Measurements from ENCODE around the gene TNFSF9. TPM values are rescaled to one million over a fixed set of nuclear protein-coding genes. Genes with fewer than 3 reads are reported as not detected.

The TNFSF9 gene
- total RNA-seq, 1 donor from 2014 or later: 6.9 TPM

- H3K27me3 Mint-ChIP-seq (ENCODE audit: low read depth): peaks cover 27% of the 10 kb centered on the region
- peak overlapping the region; percentile 85 for H3K4me3 Mint-ChIP-seq (ENCODE audit: low read depth)
- H3K27ac Mint-ChIP-seq: peak overlapping the region; percentile 35
- H3K9me3 Mint-ChIP-seq: no peaks in the 10 kb centered on the region
- intact Hi-C loops (cut with micrococcal nuclease): loop anchor here (2.0 to 5.0 kb wide), 2 partner anchors 13 to 62 kb away; partner anchors contain the start of gene CD70
- DNase-seq (ENCODE audit: low spot score): no peak
- H3K4me1 Mint-ChIP-seq (ENCODE audit: low read depth): peaks cover 23% of the 10 kb centered on the region
- no peaks in the 10 kb centered on the region for H3K36me3 Mint-ChIP-seq (ENCODE audit: low read depth)
Measured at GRCh38 chr19:6529937-6530385, 865 bp upstream of the TNFSF9 start.

GRCh38 chr19:6531163-6531955, 533 bp downstream of the TNFSF9 start:
- DNase-seq (ENCODE audit: low spot score): no peak
- intact Hi-C loops (cut with micrococcal nuclease): loop anchor here (2.0 to 5.0 kb wide), 2 partner anchors 15 to 61 kb away; partner anchors contain the start of gene CD70
- H3K9me3 Mint-ChIP-seq: peaks cover 6% of the 10 kb centered on the region
- H3K27ac Mint-ChIP-seq: no peak overlapping the region
- H3K27me3 Mint-ChIP-seq (ENCODE audit: low read depth): peaks cover 27% of the 10 kb centered on the region
- H3K4me1 Mint-ChIP-seq (ENCODE audit: low read depth): peaks cover 31% of the 10 kb centered on the region
- peak overlapping the region; percentile 70 for H3K4me3 Mint-ChIP-seq (ENCODE audit: low read depth)
- H3K36me3 Mint-ChIP-seq (ENCODE audit: low read depth): peaks cover 11% of the 10 kb centered on the region

GRCh38 chr19:6531956-6532243, 1.1 kb downstream of the TNFSF9 start:
- Mint-ChIP-seq H3K36me3 (ENCODE audit: low read depth) (peaks cover 11% of the 10 kb centered on the region), H3K4me3 (ENCODE audit: low read depth) (peak overlapping the region; percentile 70), H3K27me3 (ENCODE audit: low read depth) (peaks cover 27% of the 10 kb centered on the region), H3K4me1 (ENCODE audit: low read depth) (peaks cover 36% of the 10 kb centered on the region), H3K27ac (peak overlapping the region; percentile 12), H3K9me3 (peaks cover 6% of the 10 kb centered on the region)
- no peak for DNase-seq (ENCODE audit: low spot score)
- intact Hi-C loops (cut with micrococcal nuclease): loop anchor here (2.0 to 5.0 kb wide), 2 partner anchors 15 to 60 kb away; partner anchors contain the start of gene CD70

GRCh38 chr19:6532244-6532999, 1.6 kb downstream of the TNFSF9 start:
- peaks cover 27% of the 10 kb centered on the region for H3K27me3 Mint-ChIP-seq (ENCODE audit: low read depth)
- no peak for DNase-seq (ENCODE audit: low spot score)
- H3K27ac Mint-ChIP-seq: peak overlapping the region; percentile 14
- intact Hi-C loops (cut with micrococcal nuclease): loop anchor here (5.0 kb wide), 1 partner anchor 60 kb away; the partner anchor contains the start of gene CD70
- H3K9me3 Mint-ChIP-seq: peaks cover 6% of the 10 kb centered on the region
- H3K4me3 Mint-ChIP-seq (ENCODE audit: low read depth): peak overlapping the region; percentile 70
- peaks cover 39% of the 10 kb centered on the region for H3K4me1 Mint-ChIP-seq (ENCODE audit: low read depth)
- peaks cover 15% of the 10 kb centered on the region for H3K36me3 Mint-ChIP-seq (ENCODE audit: low read depth)

GRCh38 chr19:6533000-6533328, 2.1 kb downstream of the TNFSF9 start:
- Mint-ChIP-seq H3K9me3 (peaks cover 6% of the 10 kb centered on the region), H3K27ac (no peak overlapping the region), H3K4me1 (ENCODE audit: low read depth) (peaks cover 40% of the 10 kb centered on the region), H3K27me3 (ENCODE audit: low read depth) (peaks cover 24% of the 10 kb centered on the region), H3K36me3 (ENCODE audit: low read depth) (peaks cover 15% of the 10 kb centered on the region), H3K4me3 (ENCODE audit: low read depth) (peak overlapping the region; percentile 70)
- intact Hi-C loops (cut with micrococcal nuclease): loop anchor here (5.0 kb wide), 1 partner anchor 59 kb away; the partner anchor contains the start of gene CD70
- no peak for DNase-seq (ENCODE audit: low spot score)

GRCh38 chr19:6533746-6534418, 3.1 kb downstream of the TNFSF9 start:
- Mint-ChIP-seq H3K4me3 (ENCODE audit: low read depth) (no peak overlapping the region), H3K27ac (no peak overlapping the region), H3K27me3 (ENCODE audit: low read depth) (peaks cover 24% of the 10 kb centered on the region), H3K4me1 (ENCODE audit: low read depth) (peaks cover 40% of the 10 kb centered on the region), H3K9me3 (peaks cover 6% of the 10 kb centered on the region), H3K36me3 (ENCODE audit: low read depth) (peaks cover 15% of the 10 kb centered on the region)
- DNase-seq (ENCODE audit: low spot score): no peak
- intact Hi-C loops (cut with micrococcal nuclease): loop anchor here (5.0 kb wide), 1 partner anchor 58 kb away; the partner anchor contains the start of gene CD70

- H3K4me3 Mint-ChIP-seq (ENCODE audit: low read depth): no peak overlapping the region
- peaks cover 15% of the 10 kb centered on the region for H3K36me3 Mint-ChIP-seq (ENCODE audit: low read depth)
- no peak for DNase-seq (ENCODE audit: low spot score)
- H3K4me1 Mint-ChIP-seq (ENCODE audit: low read depth): peaks cover 37% of the 10 kb centered on the region
- peaks cover 20% of the 10 kb centered on the region for H3K27me3 Mint-ChIP-seq (ENCODE audit: low read depth)
- intact Hi-C loops (cut with micrococcal nuclease): loop anchor here (5.0 kb wide), 1 partner anchor 58 kb away; the partner anchor contains the start of gene CD70
- H3K9me3 Mint-ChIP-seq: peaks cover 6% of the 10 kb centered on the region
- no peak overlapping the region for H3K27ac Mint-ChIP-seq
Measured at GRCh38 chr19:6534451-6535093, 3.7 kb downstream of the TNFSF9 start.

- Mint-ChIP-seq H3K4me3 (ENCODE audit: low read depth) (no peak overlapping the region), H3K36me3 (ENCODE audit: low read depth) (peaks cover 15% of the 10 kb centered on the region), H3K4me1 (ENCODE audit: low read depth) (peaks cover 27% of the 10 kb centered on the region), H3K27ac (peak overlapping the region; percentile 75), H3K9me3 (peaks cover 6% of the 10 kb centered on the region), H3K27me3 (ENCODE audit: low read depth) (peaks cover 9% of the 10 kb centered on the region)
- intact Hi-C loops (cut with micrococcal nuclease): no loop called here
- no peak for DNase-seq (ENCODE audit: low spot score)
Measured at GRCh38 chr19:6535558-6536137, 4.8 kb downstream of the TNFSF9 start.

GRCh38 chr19:6539514-6539913, 8.7 kb downstream of the TNFSF9 start:
- H3K27me3 Mint-ChIP-seq (ENCODE audit: low read depth): peaks cover 1% of the 10 kb centered on the region
- H3K27ac Mint-ChIP-seq: no peak overlapping the region
- H3K4me3 Mint-ChIP-seq (ENCODE audit: low read depth): no peak overlapping the region
- no peak for DNase-seq (ENCODE audit: low spot score)
- peaks cover 15% of the 10 kb centered on the region for H3K36me3 Mint-ChIP-seq (ENCODE audit: low read depth)
- H3K9me3 Mint-ChIP-seq: peaks cover 6% of the 10 kb centered on the region
- peaks cover 18% of the 10 kb centered on the region for H3K4me1 Mint-ChIP-seq (ENCODE audit: low read depth)
- intact Hi-C loops (cut with micrococcal nuclease): no loop called here

GRCh38 chr19:6540918-6541689, 10.3 kb downstream of the TNFSF9 start:
- H3K27ac Mint-ChIP-seq: no peak overlapping the region
- intact Hi-C loops (cut with micrococcal nuclease): no loop called here
- DNase-seq (ENCODE audit: low spot score): no peak
- H3K9me3 Mint-ChIP-seq: no peaks in the 10 kb centered on the region
- H3K4me1 Mint-ChIP-seq (ENCODE audit: low read depth): peaks cover 12% of the 10 kb centered on the region
- H3K36me3 Mint-ChIP-seq (ENCODE audit: low read depth): peaks cover 6% of the 10 kb centered on the region
- peaks cover 2% of the 10 kb centered on the region for H3K27me3 Mint-ChIP-seq (ENCODE audit: low read depth)
- no peak overlapping the region for H3K4me3 Mint-ChIP-seq (ENCODE audit: low read depth)

GRCh38 chr19:6543866-6544347, 13.1 kb downstream of the TNFSF9 start:
- no peak overlapping the region for H3K4me3 Mint-ChIP-seq (ENCODE audit: low read depth)
- peaks cover 4% of the 10 kb centered on the region for H3K9me3 Mint-ChIP-seq
- peaks cover 4% of the 10 kb centered on the region for H3K27me3 Mint-ChIP-seq (ENCODE audit: low read depth)
- H3K4me1 Mint-ChIP-seq (ENCODE audit: low read depth): peaks cover 5% of the 10 kb centered on the region
- intact Hi-C loops (cut with micrococcal nuclease): no loop called here
- no peak for DNase-seq (ENCODE audit: low spot score)
- peaks cover 3% of the 10 kb centered on the region for H3K36me3 Mint-ChIP-seq (ENCODE audit: low read depth)
- H3K27ac Mint-ChIP-seq: no peak overlapping the region

All from activated T-helper 2 cell treated with anti-CD3 and anti-CD28 coated beads, Interferon-gamma antibody, Interleukin-2, Interleukin-4, amounts not matched to agents 10 μg/mL and 5 μg/mL and 100 μg/mL, durations not matched to agents 14 hours and 24 hours and 36 hours (primary cell).